HG03097 (cell line): Measurements from ENCODE around the gene OR4K14.
"Not testable (repeated sequence)": the region's sequence is repeated elsewhere in the genome, so short reads cannot be mapped to it uniquely, and the experiment has no call there.

Experiments
- ATAC-seq: cut with Tn5 transposase; IDR thresholded peaks from one replicate; pipeline ENCODE4 v1.9.1; 2021; ENCODE audit not compliant: unreplicated experiment, low FRiP score

OR4K14 gene

GRCh38 chr14:20019257-20019865 lies at the start of gene OR4K14:
OR4K14 (minus strand) TSS chr14:20019307; CDS start chr14:20015193, 4,114 bp downstream.
- no peak for ATAC-seq

- ATAC-seq = no peak
Observed at GRCh38 chr14:20059745-20060144, 40.6 kb upstream of the OR4K14 start, which contains the start of gene OR4L1. OR4L1 (plus strand) TSS chr14:20060045; CDS start chr14:20060045, 0 bp downstream.

GRCh38 chr14:20048202-20048601 lies 29.1 kb upstream of the OR4K14 start:
- no peak for ATAC-seq

- no peak for ATAC-seq
Observed at GRCh38 chr14:20044243-20044642, 25.1 kb upstream of the OR4K14 start.

- ATAC-seq = no peak
Observed at GRCh38 chr14:20035938-20036337, 16.8 kb upstream of the OR4K14 start, which contains the start of gene OR4K13. OR4K13 (minus strand) TSS chr14:20036038; CDS start chr14:20034758, 1,280 bp downstream.

GRCh38 chr14:20035449-20035848 lies 16.3 kb upstream of the OR4K14 start:
- ATAC-seq = no peak

GRCh38 chr14:20031058-20031457 lies 12.0 kb upstream of the OR4K14 start:
- ATAC-seq = no peak

GRCh38 chr14:20008156-20008555 lies 11.0 kb downstream of the OR4K14 start:
- no peak for ATAC-seq

- no peak for ATAC-seq
Observed at GRCh38 chr14:20002319-20002718, 16.8 kb downstream of the OR4K14 start.

GRCh38 chr14:20001863-20002262 lies 17.2 kb downstream of the OR4K14 start, which contains the start of gene OR4Q2:
OR4Q2 (plus strand) TSS chr14:20002163.
- no peak for ATAC-seq

GRCh38 chr14:19993438-19993837 lies 25.7 kb downstream of the OR4K14 start:
- no peak for ATAC-seq

GRCh38 chr14:19975291-19975690 lies 43.8 kb downstream of the OR4K14 start, which contains the start of gene OR4K15:
OR4K15 (plus strand) TSS chr14:19975591; CDS start chr14:19975591, 0 bp downstream.
- no peak for ATAC-seq

- ATAC-seq = no peak
Observed at GRCh38 chr14:19974844-19975243, 44.3 kb downstream of the OR4K14 start.

- not testable (repeated sequence) for ATAC-seq
Observed at GRCh38 chr14:19969735-19970134, 49.4 kb downstream of the OR4K14 start.
